GM19395 (cell line): ENCODE data around the gene ZNF546.
A peak's percentile ranks its signal among the peaks of the same experiment; 100 is the strongest.
"Not testable (repeated sequence)": the region's sequence is repeated elsewhere in the genome, so short reads cannot be mapped to it uniquely, and the experiment has no call there.

Experiments used
- ATAC-seq: cut with Tn5 transposase; IDR thresholded peaks from one replicate; pipeline ENCODE4 v1.9.1; 2021; ENCODE audit warnings: mild to moderate bottlenecking, moderate library complexity; ENCODE audit not compliant: unreplicated experiment

Gene ZNF546

DNA sequence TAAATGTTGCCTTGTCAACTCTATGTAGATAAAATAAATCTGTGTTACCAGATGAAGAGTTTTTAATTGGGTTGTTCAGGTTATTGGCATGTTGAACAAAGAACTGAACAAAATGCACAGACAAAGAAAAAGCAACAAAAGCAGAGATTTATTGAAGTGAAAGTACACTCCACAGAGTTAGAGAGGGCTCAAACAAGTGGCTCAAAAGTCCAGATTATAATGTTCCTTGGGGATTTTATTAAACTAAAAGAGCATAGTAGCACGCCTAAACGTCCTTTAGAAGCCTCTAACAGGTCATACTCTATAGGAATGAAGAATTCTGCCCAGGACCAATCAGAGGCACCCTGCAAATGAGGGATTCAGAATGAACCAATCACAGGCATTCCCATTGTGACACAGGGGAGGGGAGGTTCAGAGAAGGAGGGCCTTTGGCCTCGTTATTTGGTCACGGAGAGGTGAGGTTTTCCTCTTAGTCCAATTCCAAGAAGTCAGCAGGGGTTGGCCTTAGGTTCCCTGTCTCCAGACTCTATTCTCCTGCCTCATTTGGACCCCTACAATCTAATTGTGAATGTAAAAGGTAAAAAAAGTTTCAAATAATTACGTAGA is 13.1 kb upstream of the ZNF546 start:
- no peak for ATAC-seq

DNA sequence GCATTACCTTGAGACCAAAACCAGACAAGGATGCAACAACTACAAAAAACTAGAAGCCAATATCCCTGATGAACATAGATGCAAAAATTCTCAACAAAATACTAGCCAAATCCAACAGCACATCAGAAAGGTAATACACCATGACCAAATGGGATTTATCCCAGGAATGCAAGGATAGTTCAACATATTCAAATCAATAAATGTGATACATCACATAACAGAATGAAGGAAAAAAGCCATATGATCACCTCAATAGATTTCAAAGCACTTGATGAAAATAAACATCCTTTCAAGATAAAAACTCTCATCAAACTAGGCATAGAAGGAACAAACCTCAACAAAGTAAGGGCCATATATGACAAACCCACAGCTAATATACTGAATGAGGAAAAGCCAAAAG is 10.2 kb upstream of the ZNF546 start:
- no peak for ATAC-seq

DNA sequence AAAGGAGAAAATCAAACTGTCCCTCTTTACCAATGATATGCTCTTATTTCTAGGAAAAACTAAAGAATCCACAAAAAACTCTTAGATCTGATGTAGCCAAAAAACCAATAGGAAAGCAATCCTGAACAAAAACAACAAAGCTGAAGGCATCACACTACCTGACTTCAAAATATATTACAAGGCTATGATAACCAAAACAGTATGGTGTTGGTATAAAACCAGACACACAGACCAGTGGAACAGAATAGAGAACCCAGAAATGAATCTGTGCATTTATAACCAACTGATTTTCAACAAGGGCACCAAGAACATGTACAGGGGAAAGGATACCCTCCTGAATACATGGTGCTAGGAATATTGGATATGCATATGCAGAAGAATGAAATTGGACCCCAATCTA is 9.7 kb upstream of the ZNF546 start:
- no peak for ATAC-seq

DNA sequence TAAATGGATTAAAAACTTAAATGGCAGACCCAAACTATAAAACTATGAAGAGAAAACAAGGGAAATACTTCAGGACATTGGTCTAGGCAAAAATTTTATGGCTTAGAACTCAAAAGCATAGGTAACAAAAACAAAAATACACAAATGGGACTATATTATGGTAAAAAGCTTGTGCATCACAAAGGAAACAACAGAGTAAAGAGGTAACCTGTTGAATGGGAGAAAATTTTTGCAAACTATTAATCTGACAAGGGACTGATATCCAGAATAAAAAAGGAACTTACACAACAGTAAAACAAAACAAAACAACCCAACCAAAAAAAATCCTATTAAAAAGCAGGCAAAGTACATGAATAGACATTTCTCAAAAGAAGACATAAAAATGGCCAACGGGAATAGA is 9.3 kb upstream of the ZNF546 start:
- no peak for ATAC-seq

DNA sequence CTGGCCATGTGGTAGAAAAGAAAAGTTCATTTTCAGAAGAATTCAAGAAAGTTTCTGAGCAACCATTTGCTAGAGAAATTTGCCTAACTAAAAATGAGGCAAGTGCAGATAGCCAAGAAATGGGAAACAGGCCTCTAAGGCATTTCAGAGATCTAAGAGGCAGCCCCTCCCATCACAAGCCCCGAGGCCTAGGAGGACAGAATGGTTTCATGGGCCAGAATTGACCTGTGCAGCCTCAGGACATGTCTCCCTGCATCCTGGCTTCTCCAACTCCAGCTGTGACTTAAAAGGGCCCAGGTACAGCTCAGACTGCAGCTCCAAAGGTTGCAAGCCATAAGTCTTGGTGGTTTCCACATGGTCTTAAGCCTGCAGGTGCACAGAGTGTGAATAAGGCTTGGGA is 3.3 kb upstream of the ZNF546 start:
- no peak for ATAC-seq

DNA sequence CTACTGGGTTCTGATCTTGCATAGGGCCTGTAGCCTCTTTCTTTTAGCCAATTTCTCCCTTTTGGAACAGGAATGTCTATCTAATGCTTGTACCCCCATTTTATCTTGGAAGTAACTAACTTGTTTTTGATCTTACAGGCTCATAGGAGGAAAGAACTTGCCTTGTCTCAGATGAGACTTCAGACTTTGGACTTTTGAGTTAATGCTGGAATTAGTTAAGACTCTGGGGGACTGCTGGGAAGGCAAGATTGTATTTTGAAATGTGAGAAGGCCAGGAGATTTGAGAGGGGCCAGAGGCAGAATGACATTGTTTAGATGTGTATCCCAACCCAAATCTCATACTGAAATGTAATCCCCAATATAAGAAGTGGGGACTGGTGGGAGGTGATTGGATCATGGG is 2.5 kb upstream of the ZNF546 start:
- no peak for ATAC-seq

DNA sequence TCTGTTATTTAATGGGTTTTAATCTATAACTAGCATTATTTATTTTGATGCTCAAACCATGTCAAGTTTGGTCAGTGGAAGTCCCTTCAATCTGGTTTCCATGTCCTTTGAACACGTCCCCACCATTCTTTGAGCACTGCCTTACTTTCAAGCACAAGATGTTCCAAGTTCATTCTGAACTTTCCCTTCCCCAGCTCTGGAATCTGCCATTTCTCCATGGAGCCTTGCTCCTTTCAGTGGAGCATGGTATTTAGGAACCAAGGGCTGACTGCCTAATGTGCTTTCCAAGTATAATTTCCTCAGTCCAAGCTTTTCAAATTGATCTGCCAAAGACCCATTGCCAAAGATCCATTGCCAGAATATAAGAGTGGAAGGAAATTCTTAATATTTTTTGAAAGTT is 1.1 kb upstream of the ZNF546 start:
- ATAC-seq: no peak

DNA sequence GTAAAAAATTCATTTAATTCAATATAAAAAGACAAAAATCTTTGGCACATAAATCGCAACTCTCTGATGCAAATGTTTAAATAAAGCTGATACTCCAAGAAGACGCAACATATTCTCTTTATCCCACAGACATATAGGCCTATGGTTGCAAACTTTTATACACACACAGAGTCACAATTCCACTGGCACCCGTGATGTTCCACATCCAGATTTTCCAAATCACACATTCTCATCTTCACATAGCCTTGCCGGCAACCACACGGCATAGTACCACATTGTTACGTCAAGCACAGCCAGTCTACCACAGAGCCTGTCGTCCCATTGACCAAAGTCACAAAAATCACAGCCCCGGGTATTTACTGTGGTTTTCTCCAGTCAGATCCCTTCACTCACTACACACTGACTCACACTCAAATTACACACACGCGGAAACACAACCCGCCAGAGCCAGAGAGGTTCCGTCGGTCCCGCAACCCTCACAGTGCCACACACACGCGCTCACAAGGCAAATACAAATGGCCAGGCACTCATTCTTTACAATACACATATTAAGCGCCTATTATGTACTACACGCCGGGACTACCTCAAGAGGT is 546 bp upstream of the ZNF546 start:
- peak; percentile 40 for ATAC-seq

DNA sequence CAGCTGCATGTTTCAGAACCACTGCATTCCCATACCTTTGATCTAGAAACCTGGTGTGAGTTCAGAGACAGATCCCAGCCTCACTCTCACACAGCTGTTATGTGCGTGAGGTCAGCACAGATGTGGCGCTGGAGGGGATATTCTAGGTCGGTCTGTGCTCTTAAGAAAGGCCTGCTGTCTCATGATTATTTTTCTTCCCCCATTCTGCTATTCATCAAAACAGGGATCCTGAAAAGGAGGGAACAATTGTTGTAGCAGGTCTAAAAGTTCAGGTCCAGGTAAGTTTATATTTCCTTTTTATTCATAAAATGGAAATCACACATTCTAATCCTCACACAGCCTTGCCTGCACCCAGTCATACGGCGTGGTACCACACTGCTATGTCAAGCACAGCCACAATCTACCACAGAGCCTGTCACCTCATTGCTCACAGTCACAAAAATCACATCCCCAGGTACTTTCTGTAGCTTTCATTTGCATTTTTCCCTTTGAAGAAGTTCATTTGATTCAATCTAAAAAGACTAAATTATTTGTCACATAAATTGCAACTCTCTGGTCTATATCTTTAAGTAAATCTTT is 867 bp downstream of the ZNF546 start:
- peak; percentile 24 for ATAC-seq

DNA sequence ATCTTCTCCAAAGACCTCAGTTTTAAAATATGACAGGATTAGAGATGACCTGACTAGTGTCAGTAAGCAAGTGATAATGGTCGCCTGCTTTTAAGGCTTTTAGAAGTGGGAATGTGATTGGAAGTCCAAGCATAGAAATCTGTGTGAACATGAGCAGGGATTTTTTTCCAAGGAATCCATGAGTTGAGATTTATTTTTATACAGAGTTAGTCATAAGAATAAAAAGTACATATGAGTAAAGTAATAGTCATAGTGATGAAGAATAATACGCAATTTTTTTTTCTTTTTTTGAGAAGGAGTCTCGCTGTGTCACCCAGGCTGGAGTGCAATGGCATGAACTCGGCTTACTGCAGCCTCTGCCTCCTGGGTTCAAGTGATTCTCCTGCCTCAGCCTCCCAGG is 1.6 kb downstream of the ZNF546 start:
- no peak for ATAC-seq

DNA sequence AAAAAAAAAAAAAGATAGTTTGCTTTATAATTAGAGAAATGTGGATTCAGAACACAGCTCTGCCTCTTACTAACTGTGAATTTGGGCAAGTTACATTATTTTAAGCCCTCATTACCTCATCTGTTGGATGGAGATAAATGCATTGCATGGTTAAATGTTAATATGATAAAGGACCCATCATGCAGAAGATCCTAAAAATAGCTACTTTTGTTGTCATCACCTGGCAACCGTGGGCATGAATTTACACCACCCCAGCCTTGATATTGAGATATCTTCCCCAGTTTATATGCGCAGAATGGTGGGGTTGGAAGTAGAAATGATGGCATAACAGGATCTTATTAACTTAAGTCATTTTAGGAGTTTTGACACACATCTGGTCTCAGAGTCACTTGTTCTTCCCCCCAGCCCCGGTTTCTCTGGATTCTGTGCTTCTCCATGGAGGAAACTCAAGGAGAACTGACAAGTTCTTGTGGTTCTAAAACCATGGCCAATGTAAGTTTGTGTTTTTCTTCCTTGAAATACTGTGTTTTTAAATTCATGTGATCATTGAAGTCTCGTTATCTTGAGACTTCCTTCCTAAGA is 8.9 kb downstream of the ZNF546 start:
- no peak for ATAC-seq

DNA sequence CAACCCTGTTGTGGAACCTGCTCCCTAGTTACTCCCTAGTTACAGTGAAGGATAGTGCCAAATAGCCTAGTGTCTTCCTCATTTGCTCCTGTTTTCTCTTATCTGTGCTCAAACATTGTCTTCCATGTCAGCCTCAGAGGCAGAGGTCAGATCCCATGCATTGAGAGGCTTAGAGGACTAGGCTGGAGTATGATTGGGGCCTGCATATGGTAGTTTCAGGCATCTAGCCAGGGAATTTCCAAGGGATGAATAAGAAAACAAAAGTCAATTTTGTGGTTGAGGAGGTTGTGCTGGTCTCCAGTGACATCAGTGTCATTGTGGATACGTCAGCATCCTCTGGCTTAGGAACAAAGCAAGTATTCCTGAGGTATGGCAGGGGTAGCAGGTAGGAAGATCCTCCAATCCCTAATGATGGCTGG is 9.4 kb downstream of the ZNF546 start:
- ATAC-seq: no peak

DNA sequence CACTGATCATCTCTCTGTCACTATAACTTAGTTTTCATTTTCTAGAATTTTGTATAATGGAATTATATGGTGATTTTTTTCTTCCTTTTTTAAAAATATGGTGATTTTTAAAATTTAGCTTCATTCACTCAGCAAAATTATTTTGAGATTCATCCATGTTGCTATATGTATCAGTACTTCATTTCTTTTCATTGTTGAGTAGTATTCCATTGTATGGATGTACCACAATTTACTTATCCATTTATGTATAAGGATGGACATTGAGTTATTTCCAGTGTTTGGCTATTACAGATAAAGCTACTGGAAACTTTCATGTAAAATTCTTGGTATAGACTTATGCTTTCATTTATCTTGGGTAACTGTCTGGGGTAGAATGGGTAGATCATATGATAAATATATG is 12.8 kb downstream of the ZNF546 start:
- no peak for ATAC-seq

DNA sequence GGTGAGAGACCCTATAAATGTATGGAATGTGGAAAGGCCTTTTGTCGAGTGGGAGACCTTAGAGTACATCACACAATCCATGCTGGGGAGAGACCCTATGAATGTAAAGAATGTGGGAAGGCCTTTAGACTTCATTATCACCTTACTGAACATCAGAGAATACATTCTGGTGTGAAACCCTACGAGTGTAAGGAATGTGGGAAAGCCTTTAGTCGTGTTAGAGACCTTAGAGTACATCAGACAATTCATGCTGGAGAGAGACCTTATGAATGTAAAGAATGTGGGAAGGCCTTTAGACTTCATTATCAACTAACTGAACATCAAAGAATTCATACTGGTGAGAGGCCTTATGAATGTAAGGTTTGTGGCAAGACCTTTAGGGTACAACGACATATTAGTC is 17.1 kb downstream of the ZNF546 start:
- ATAC-seq: no peak

DNA sequence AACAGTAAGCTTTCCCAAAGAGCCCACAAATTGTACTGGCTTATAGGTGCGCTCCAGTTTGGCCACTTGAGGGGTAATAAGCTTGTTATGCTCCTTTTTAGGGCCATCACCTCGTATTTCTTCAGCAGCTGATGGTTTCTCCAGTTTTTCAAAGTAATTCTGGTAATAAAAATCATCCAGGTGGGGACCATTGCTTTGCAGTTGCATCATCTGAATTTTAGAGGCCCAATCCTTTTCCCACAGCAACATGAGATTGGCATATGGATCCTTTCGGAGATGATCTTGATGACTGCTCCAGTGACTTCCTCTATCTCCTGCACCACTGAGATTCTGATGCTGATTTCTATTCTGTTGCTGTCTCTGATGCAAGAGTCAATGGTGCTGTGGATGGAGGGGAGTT is 27.1 kb downstream of the ZNF546 start:
- no peak for ATAC-seq

DNA sequence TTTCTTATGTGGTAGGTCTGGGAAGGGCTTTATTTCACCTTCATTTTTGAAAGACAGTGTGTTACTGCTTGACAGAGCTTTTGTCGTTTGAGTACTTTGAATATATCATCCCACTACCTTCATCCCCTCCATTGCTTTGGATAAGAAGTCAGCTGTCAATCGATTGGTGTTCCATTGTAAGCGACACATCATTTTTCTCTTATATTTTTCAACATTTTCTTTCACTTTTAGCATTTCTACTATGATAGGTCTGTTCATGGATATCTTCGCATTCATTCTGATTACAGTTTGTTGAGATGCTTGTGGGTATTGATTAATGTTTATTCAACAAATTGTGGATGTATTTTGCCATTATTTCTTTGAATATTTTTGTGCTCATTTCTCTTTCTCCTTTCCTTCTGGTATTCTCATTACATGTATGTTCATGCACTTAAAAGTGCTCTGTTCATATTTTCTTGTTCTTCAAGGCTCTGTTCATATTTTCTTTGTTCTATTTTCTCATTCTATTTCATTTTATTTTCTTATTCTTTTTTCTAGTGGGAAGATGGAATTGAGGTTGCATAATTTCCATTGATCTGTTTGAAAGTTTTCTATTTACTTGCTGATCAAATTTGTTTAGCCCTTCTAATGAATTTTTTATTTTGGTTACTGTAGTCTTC is 29.2 kb downstream of the ZNF546 start:
- ATAC-seq: no peak

DNA sequence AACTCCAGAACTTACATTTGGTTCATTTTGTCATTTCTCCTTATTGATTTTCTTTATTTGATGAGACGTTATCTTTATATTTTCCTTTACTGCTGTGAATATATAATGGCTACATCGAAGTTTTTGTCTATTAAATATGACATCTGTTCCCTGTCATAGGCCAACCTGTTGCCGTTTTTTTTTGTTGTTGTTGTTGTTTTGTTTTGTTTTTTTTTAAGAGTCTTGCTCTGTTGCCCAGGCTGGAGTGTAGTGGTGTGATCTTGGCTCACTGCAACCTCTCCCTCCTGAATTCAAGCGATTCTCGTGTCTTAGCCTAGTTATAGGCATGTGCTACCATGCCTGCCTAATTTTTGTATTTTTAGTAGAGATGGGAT is 29.7 kb downstream of the ZNF546 start:
- no peak for ATAC-seq

DNA sequence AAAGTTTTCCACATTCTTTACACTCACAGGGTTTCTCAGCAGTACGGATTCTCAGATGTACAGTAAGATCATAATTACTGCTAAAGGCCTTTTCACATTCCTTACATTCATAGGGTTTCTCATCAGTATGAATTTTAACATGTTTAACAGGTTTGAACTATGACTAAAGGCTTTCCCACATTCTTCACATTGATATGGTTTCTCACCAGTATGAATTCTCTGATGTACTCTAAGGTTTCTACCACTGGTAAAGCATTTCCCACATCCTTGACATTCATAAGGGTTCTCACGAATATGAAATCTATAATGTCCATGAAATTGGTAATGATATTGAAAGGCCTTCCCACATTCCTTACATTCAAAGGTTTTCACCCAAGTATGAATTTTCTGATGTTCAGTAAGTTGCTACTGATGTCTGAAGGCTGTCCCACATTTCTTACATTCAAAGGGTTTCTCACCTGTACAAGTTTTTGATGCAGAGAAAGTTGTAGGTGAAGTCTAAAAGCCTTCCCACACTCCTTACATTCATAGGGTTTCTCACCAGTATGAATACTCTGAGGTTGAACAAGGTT is 37.2 kb downstream of the ZNF546 start:
- ATAC-seq: no peak

DNA sequence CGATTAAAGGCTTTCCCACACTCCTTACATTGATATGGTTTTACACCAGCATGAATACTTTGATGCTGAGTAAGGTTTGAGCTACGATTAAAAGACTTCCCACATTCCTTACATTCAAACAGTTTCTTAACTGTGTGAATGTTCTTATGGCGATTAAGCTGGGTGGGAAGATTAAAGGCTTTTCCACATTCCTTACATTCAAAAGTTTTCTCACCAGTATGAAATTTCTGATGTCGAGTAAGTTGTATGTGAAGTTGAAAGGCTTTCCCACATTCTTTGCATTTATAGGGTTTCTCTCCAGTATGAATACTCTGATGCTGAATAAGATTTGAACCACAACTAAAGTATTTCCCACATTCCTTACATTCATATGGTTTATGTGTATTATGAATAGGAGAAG is 39.1 kb downstream of the ZNF546 start:
- ATAC-seq: no peak

DNA sequence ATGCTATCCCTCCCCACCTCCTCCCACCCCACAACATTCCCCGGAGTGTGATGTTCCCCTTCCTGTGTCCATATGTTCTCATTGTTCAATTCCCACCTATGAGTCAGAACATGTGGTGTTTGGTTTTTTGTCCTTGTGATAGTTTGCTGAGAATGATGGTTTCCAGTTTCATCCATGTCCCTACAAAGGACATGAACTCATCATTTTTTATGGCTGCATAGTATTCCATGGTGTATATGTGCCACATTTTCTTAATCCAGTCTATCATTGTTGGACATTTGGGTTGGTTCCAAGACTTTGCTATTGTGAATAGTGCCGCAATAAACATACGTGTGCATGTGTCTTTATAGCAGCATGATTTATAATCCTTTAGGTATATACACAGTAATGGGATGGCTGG is 41.2 kb downstream of the ZNF546 start:
- ATAC-seq: not testable (repeated sequence)

DNA sequence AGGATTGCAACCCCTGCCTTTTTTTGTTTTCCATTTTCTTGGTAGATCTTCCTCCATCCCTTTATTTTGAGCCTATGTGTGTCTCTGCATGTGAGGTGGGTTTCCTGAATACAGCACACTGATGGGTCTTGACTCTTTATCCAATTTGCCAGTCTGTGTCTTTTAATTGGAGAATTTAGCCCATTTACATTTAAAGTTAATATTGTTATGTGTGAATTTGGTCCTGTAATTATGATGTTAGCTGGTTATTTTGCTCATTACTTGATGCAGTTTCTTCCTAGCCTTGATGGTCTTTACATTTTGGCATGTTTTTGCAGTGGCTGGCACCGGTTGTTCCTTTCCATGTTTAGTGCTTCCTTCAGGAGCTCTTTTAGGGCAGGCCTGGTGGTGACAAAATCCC is 44.9 kb downstream of the ZNF546 start:
- not testable (repeated sequence) for ATAC-seq

DNA sequence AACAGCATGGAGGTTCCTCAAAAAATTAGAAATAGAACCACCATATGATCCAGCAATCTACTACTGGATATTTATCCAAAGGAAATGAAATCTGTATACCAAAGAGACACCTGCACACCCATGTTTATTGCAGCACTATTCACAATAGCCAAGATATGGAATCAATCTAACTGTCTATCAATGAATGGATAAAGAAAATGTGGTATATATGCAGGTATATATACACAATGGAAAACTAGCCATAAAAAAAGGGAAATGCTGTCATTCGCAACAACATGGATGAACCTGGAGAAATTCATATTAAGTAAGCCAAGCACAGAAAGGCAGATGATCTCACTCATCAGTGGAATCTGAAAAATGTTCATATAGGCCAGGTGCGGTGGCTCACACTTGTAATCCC is 56.6 kb downstream of the ZNF546 start:
- no peak for ATAC-seq
